Measurements from ENCODE around the gene ANKRD33. TPM values are rescaled to one million over a fixed set of nuclear protein-coding genes. Genes with fewer than 3 reads are reported as not detected.
A peak's percentile ranks its signal among the peaks of the same experiment; 100 is the strongest.

Gene ANKRD33
- total RNA-seq, 8 experiments from 2014 or later: 0.05 to 1.00 (median 0.35) TPM; not detected in 2

DNA sequence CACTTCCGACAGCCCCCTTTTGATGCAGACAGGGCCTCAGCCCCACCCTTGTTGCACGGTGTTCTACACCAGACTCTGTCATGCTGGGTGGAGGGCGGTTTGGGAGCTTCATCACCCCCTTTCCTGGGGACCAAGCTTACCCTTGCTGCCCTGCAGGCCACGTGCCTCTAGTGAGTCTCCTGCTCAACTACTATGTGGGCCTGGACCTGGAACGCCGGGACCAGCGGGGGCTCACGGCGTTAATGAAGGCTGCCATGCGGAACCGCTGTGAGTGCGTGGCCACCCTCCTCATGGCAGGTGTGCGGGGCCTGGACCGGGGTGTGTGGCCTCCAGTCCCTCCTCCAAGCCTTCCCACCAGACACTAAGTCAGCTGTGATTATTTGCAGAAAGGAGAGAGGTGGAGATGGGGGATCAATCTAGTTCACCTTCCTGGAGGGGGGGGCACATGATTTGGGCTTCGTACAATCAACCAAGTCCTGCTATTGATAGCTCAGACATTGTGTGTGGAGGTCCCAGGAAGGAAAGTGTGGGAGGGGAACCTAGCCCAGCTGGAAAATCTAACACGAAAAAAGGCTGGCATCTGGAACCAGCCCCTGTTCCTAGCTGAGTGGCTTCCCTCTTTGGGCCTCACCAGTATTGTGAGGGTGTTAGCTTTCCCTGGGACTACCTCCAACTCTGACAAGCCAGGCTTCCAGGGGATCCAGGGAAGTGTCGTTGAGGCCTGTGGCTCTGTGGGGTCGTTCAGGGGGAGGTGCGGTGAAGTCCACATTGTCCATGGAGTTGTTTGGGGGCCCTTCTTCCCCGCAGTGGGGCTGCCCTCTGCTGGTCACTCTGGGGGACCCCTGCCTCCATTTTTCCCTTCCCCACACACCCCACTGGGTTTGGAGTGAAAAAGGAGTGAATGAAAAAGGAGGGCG lies 1.6 kb downstream of the ANKRD33 start:
- Histone ChIP-seq H3K4me3 (no peak overlapping the region), H3K4me1 (replicated peaks in 1 of 2) (peaks cover 5 to 11% of the 10 kb centered on the region in 2 donors), H3K27ac (no peak overlapping the region)
- WGBS, 10 experiments: 57 to 90% (median 69%) methylated on average over 1 to 5 of the region's 21 CpGs; no CpG with 5 or more reads in 3 of the 10 experiments
- in situ Hi-C loops (cut with MboI; ENCODE audit: low pct_unique_long_range_greater_than_20kb in 2 of 9, low sequenced_read_pairs in 9 of 9, unreplicated experiment in 9 of 9): loop anchor here in 3 of 9 experiments (10.0 to 25.0 kb wide), 4 partner anchors 75 to 477 kb away; partner anchors contain the start of gene SLC4A8 (in 1 of the 3)
- ATAC-seq (replicated peaks in 6 of 8): no peak

DNA sequence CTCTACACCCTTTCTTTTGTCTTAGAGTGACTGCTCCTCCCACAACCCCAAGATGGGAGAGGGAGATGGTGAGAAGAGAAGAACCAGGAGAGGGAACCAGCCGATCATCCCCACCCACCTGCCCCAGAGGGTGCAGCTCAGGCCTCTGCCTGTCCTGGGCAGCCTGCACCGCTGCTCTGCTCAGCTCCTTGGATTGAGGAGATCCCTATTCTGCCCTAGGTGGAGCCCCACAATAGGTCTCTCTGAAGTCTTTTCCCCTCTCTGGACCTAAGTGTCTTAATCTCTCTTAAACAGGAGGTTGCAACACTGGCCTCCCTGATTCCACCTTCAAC lies 2.2 kb downstream of the ANKRD33 start:
- H3K27ac ChIP-seq: no peak overlapping the region
- H3K4me1 ChIP-seq (replicated peaks in 1 of 2): peaks cover 5 to 12% of the 10 kb centered on the region in 2 donors
- H3K4me3 ChIP-seq: no peak overlapping the region
- 65 to 100% methylated on average over 1 to 2 of the region's 2 CpGs; no CpG with 5 or more reads in 8 of the 10 experiments for WGBS, 10 experiments
- ATAC-seq (replicated peaks in 6 of 8): no peak
- in situ Hi-C loops (cut with MboI; ENCODE audit: low pct_unique_long_range_greater_than_20kb in 2 of 9, low sequenced_read_pairs in 9 of 9, unreplicated experiment in 9 of 9): loop anchor here in 3 of 9 experiments (10.0 to 25.0 kb wide), 4 partner anchors 75 to 478 kb away; partner anchors contain the start of gene SLC4A8 (in 1 of the 3)

DNA sequence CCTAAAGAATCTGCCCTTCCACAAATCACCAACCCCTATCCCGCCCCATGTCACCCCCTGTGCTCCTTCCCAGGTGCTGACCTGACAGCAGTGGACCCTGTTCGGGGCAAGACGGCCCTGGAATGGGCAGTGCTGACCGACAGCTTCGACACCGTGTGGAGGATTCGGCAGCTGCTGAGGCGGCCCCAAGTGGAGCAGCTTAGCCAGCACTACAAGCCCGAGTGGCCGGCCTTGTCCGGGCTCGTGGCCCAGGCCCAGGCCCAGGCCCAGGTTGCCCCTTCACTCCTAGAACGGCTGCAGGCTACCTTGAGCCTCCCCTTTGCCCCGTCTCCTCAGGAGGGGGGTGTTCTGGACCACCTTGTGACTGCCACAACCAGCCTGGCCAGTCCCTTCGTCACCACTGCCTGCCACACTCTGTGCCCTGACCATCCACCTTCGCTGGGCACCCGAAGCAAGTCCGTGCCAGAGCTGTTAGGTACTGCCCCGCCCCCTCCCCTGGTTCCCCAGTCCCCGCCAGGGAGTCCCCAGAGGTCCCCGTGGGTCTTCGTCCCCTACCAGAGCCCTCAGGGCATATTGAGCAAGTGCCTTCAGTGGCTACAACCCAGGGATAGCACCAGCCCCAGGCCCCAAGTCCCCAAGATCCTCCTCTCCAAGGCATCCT lies 2.7 kb downstream of the ANKRD33 start:
- WGBS, 10 experiments: no CpG with 5 or more reads among the region's 22 CpGs
- Histone ChIP-seq H3K27ac (no peak overlapping the region), H3K4me3 (no peak overlapping the region), H3K4me1 (replicated peaks in 1 of 2) (peaks cover 5 to 13% of the 10 kb centered on the region in 2 donors)
- in situ Hi-C loops (cut with MboI; ENCODE audit: low pct_unique_long_range_greater_than_20kb in 2 of 9, low sequenced_read_pairs in 9 of 9, unreplicated experiment in 9 of 9): loop anchor here in 3 of 9 experiments (10.0 to 25.0 kb wide), 4 partner anchors 74 to 478 kb away; partner anchors contain the start of gene SLC4A8 (in 1 of the 3)
- no peak for ATAC-seq (replicated peaks in 6 of 8)

DNA sequence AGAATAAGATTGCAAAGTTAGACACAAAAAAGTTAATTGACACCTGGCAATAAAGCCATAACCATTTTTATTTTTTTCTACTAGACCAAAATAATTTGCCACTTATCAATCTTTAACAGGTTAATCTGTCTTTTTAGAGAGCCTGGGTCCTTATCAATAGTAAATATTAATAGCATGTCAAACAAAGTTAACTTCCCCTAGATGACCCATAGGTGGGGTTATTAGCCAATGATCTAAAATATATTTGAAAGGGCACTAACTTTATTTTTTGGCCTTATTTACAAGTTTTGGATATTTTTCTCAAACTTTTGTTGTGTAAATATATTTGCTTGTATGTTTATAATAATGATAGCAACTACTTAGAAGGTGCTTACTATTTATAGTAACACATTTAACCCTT lies 3.9 kb downstream of the ANKRD33 start:
- Histone ChIP-seq H3K27ac (no peak overlapping the region), H3K4me1 (replicated peaks in 1 of 2) (peaks cover 0 to 6% of the 10 kb centered on the region in 2 donors), H3K4me3 (no peak overlapping the region)
- in situ Hi-C loops (cut with MboI; ENCODE audit: low pct_unique_long_range_greater_than_20kb in 2 of 9, low sequenced_read_pairs in 9 of 9, unreplicated experiment in 9 of 9): loop anchor here in 3 of 9 experiments (10.0 to 25.0 kb wide), 4 partner anchors 73 to 480 kb away; partner anchors contain the start of gene SLC4A8 (in 1 of the 3)
- no peak for ATAC-seq (replicated peaks in 6 of 8)

DNA sequence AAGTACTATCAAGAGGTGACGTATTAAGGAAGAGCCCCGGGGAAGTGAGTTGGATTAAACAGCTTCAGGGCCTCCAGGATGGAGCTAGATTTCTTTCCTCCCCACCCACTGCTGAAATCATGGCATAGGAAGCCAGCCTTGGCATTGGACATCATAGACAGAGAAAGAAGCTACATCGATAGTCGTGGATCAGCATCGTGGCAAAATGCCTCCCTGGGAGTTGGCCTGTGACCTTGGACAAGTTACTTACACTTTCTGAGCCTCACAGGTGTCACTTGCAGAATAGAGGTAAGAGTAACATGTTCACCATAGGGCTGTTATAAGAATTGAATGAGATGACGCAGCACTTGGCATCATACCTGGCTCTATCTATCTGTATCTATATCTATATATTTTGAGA lies 5.9 kb downstream of the ANKRD33 start:
- WGBS, 10 experiments: 70 to 100% (median 90%) methylated on average over 2 to 5 of the region's 6 CpGs; no CpG with 5 or more reads in 2 of the 10 experiments
- H3K27ac ChIP-seq: no peak overlapping the region

DNA sequence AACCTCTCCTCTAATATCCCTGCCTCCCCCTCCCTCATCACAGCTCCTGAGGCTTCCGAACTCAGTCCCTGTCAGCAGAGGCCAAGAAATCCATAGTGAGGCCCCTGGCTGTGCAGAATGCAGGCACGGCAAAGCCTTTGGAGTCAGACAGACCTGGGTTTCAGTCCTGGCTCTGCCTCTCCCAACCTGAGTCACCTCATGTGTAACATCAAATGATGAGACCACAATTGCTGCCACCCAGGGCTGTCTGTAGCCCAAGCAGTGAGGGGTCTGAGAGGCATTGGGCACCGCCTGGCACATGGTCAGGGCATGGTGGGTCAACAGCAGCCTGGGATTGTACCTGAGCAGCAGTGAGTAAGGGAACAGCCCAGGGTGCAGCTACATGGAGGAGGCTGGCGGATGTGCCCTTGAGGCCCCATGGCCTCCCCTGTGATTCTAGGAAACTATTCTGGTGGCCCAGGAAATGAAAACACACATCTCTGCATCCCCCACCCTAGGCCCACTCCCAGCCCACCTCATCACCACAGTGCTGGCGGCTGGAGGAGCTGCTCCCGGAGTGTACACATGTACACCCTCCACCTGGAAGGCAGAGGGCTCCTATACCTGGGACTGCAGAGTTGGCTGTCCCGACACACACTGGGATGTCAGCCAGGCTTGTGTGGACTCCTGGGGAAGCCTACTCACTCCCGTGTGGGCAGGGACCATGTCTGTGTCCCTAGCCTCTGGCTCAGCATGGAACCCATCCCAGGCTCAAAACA lies 7.7 kb downstream of the ANKRD33 start:
- peaks cover 0 to 3% of the 10 kb centered on the region in 2 donors for H3K4me1 ChIP-seq (replicated peaks in 1 of 2)
- H3K4me3 ChIP-seq: no peak overlapping the region
- H3K27ac ChIP-seq: no peak overlapping the region
- 20 to 100% (median 40%) methylated on average over 1 to 6 of the region's 8 CpGs; no CpG with 5 or more reads in 3 of the 10 experiments for WGBS, 10 experiments
- in situ Hi-C loops (cut with MboI; ENCODE audit: low pct_unique_long_range_greater_than_20kb in 2 of 9, low sequenced_read_pairs in 9 of 9, unreplicated experiment in 9 of 9): loop anchor here in 3 of 9 experiments (10.0 to 25.0 kb wide), 4 partner anchors 69 to 483 kb away; partner anchors contain the start of gene SLC4A8 (in 1 of the 3)
- ATAC-seq (replicated peaks in 6 of 8): peak in 1 of 8 experiments; percentile 18

More for the DNA sequence above, 5.9 kb downstream of the ANKRD33 start:
- in situ Hi-C loops (cut with MboI; ENCODE audit: low pct_unique_long_range_greater_than_20kb in 2 of 9, low sequenced_read_pairs in 9 of 9, unreplicated experiment in 9 of 9): loop anchor here in 3 of 9 experiments (10.0 to 25.0 kb wide), 4 partner anchors 71 to 481 kb away; partner anchors contain the start of gene SLC4A8 (in 1 of the 3)
- H3K4me3 ChIP-seq: no peak overlapping the region
- peaks cover 0 to 3% of the 10 kb centered on the region in 2 donors for H3K4me1 ChIP-seq (replicated peaks in 1 of 2)
- no peak for ATAC-seq (replicated peaks in 6 of 8)

DNA sequence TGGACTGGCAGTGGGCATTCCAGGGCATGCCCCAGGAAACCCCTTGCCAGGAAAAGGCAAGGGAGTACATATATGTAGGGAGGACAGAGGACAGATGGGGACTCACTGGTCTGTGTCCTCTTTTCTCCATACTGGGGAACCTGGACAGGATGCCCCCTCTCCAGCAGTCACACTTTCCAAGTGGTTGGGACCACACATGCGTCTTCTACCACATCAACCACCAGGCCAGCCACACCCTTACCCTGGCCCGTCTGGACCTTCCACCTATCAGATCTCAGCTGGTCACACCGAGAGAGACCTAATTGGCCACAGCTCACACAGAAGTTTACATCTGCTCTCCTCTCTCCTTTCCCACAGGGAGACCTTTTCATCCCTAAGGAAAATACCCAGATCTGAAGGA lies 8.3 kb downstream of the ANKRD33 start:
- peak in 2 of 8 experiments; percentile 37 to 41 for ATAC-seq (replicated peaks in 6 of 8)

DNA sequence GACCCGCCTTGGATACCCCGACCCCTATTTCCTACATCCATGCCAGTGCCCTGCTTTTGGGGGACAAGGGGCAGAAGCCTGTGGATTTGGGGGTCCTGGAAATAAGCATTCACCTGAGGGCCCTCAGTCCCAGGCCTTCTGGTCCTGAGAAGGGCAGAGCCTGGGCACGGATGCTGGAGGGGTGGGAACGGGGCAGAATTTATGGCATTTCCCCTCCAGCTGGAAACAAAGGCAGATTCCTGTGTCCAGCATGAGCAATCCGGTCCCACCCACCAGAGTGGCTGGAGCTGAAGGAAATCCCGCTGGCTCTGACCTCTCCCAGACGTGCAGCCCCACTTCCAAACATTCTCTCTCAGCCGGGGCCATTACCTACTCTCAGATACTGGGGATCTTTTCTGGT lies 9.3 kb downstream of the ANKRD33 start:
- peak in 2 of 8 experiments; percentile 15 to 30 for ATAC-seq (replicated peaks in 6 of 8)
- WGBS, 10 experiments: 65 to 83% (median 80%) methylated on average over 1 to 2 of the region's 8 CpGs; no CpG with 5 or more reads in 7 of the 10 experiments
- Histone ChIP-seq H3K4me1 (replicated peaks in 1 of 2) (peaks cover 0 to 3% of the 10 kb centered on the region in 2 donors), H3K4me3 (no peak overlapping the region), H3K27ac (no peak overlapping the region)
- in situ Hi-C loops (cut with MboI; ENCODE audit: low pct_unique_long_range_greater_than_20kb in 2 of 9, low sequenced_read_pairs in 9 of 9, unreplicated experiment in 9 of 9): loop anchor here in 3 of 9 experiments (10.0 to 25.0 kb wide), 4 partner anchors 68 to 485 kb away; partner anchors contain the start of gene SLC4A8 (in 1 of the 3)

More for the DNA sequence above, 8.3 kb downstream of the ANKRD33 start:
- Histone ChIP-seq H3K4me3 (no peak overlapping the region), H3K4me1 (replicated peaks in 1 of 2) (peaks cover 0 to 3% of the 10 kb centered on the region in 2 donors), H3K27ac (no peak overlapping the region)
- in situ Hi-C loops (cut with MboI; ENCODE audit: low pct_unique_long_range_greater_than_20kb in 2 of 9, low sequenced_read_pairs in 9 of 9, unreplicated experiment in 9 of 9): loop anchor here in 3 of 9 experiments (10.0 to 25.0 kb wide), 4 partner anchors 69 to 484 kb away; partner anchors contain the start of gene SLC4A8 (in 1 of the 3)
- WGBS, 10 experiments: 60 to 90% (median 71%) methylated on average over 1 to 3 of the region's 3 CpGs; no CpG with 5 or more reads in 5 of the 10 experiments

DNA sequence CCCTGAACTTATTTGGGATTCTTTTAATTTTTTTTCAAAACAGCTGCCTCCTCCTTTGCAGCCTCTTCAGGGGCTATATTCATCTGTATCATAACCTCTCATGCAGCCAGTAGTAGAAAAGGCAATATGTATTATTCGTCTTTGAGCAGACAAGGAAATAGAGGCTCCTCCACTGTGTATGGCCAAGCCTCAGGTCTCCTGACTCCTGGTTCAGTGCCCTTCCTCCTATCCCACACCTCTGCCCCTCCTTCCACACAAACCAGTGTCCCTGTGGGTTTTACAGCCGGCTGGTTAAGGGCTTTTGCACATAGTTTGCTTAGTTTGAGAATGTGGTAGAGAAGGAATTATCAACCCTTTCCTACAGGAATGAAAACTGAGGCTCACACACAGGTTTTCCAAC lies 10.6 kb downstream of the ANKRD33 start:
- in situ Hi-C loops (cut with MboI; ENCODE audit: low pct_unique_long_range_greater_than_20kb in 2 of 9, low sequenced_read_pairs in 9 of 9, unreplicated experiment in 9 of 9): loop anchor here in 3 of 9 experiments (10.0 to 25.0 kb wide), 4 partner anchors 66 to 486 kb away; partner anchors contain the start of gene SLC4A8 (in 1 of the 3)
- peaks cover 0 to 3% of the 10 kb centered on the region in 2 donors for H3K4me1 ChIP-seq (replicated peaks in 1 of 2)
- WGBS, 10 experiments: 74 to 100% (median 92%) methylated on average over 1 to 2 of the region's 2 CpGs; no CpG with 5 or more reads in 6 of the 10 experiments

DNA sequence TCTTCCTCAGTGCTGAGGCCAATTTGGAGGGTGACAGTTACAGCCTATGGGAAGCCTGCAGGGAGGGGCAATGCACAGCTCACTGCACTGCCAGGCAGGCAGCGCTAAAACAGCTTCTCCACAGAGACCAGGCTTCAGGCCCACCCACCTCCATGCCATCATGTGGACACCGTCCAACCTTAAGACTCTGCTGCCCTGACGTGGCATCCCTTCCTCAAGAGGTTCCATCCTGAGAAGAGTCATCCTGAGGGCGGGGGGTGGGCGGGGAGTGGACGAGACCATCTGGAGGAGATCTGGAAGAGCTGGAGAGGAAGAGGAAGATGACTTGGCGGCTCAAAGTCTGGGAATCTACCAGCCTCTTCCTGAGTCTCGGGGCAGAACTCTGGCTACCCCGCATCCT lies 11.0 kb downstream of the ANKRD33 start:
- Histone ChIP-seq H3K4me1 (replicated peaks in 1 of 2) (peaks cover 0 to 3% of the 10 kb centered on the region in 2 donors), H3K27ac (no peak overlapping the region), H3K4me3 (no peak overlapping the region)
- in situ Hi-C loops (cut with MboI; ENCODE audit: low pct_unique_long_range_greater_than_20kb in 2 of 9, low sequenced_read_pairs in 9 of 9, unreplicated experiment in 9 of 9): loop anchor here in 3 of 9 experiments (10.0 to 25.0 kb wide), 4 partner anchors 66 to 487 kb away; partner anchors contain the start of gene SLC4A8 (in 1 of the 3)
- WGBS, 10 experiments: 0 to 80% (median 67%) methylated on average over 2 to 4 of the region's 9 CpGs; no CpG with 5 or more reads in 6 of the 10 experiments
- peak in 3 of 8 experiments; percentile 24 to 34 (median 29) for ATAC-seq (replicated peaks in 6 of 8)

More for the DNA sequence above, 10.6 kb downstream of the ANKRD33 start:
- H3K4me3 ChIP-seq: no peak overlapping the region
- H3K27ac ChIP-seq: no peak overlapping the region
- ATAC-seq (replicated peaks in 6 of 8): no peak

DNA sequence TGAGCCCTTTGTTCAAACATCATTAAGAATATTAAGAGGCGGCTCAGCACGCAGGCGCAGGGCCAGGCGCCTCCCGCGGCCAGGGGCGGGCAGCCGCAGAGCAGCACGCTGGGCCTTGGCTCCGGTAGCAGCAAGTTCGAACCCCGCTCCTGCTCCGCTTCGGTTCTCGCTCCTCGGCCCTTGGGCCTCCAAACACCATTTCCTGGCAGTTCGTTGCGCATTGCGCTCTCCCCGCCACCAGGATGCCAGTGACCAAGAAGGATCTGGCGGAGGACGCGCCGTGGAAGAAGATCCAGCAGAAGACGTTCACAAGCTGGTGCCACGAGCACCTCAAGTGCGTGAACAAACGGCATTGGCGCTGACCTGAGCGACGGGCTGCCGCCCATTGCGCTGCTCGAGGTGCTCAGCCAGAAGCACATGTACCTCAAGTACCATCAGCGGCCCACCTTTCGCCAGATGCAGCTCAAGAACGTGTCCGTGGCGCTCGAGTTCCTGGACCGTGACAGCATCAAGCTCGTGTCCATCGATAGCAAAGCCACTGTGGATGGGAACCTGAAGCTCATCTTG lies 12.5 kb downstream of the ANKRD33 start:
- no peak overlapping the region for H3K27ac ChIP-seq
- ATAC-seq (replicated peaks in 6 of 8): no peak
- H3K4me3 ChIP-seq: no peak overlapping the region
- H3K4me1 ChIP-seq (replicated peaks in 1 of 2): peaks cover 1 to 2% of the 10 kb centered on the region in 2 donors
- WGBS, 10 experiments: 80 to 100% (median 95%) methylated on average over 3 to 27 of the region's 43 CpGs; no CpG with 5 or more reads in 2 of the 10 experiments
- in situ Hi-C loops (cut with MboI; ENCODE audit: low pct_unique_long_range_greater_than_20kb in 2 of 9, low sequenced_read_pairs in 9 of 9, unreplicated experiment in 9 of 9): no loop called here

Data from motor neuron (in vitro differentiated cells).